HFFc6 (cell line): Measurements from ENCODE around the gene KLHL6. TPM values are rescaled to one million over a fixed set of nuclear protein-coding genes. Genes with fewer than 3 reads are reported as not detected.
A peak's percentile ranks its signal among the peaks of the same experiment; 100 is the strongest.

ENCODE experiments used
- DNase-seq: peaks from one replicate; pipeline ENCODE4 v3.0.0-alpha.2; 2018
- H3K27ac Mint-ChIP-seq: 2 replicates; pipeline ENCODE4 v1.8.0; 2020; ENCODE audit warnings: mild to moderate bottlenecking, mixed read lengths
- H3K27me3 Mint-ChIP-seq: 2 replicates; pipeline ENCODE4 v1.8.0; 2021; ENCODE audit warnings: mild to moderate bottlenecking, moderate library complexity, mixed read lengths; ENCODE audit not compliant: insufficient read depth
- H3K36me3 Mint-ChIP-seq: 2 replicates; pipeline ENCODE4 v1.8.0; 2021; ENCODE audit warnings: low read depth, mixed read lengths
- H3K4me1 Mint-ChIP-seq: 2 replicates; pipeline ENCODE4 v1.8.0; 2020; ENCODE audit warnings: low read depth, mixed read lengths
- H3K4me3 Mint-ChIP-seq: 2 replicates; pipeline ENCODE4 v1.8.0; 2020; ENCODE audit warnings: mild to moderate bottlenecking, moderate library complexity, mixed read lengths
- H3K9me3 Mint-ChIP-seq: 2 replicates; pipeline ENCODE4 v1.8.0; 2020; ENCODE audit warnings: mild to moderate bottlenecking, mixed read lengths
- total RNA-seq, 6 experiments: library from RNA; stranded (reverse); fragmentation: NEBNext Ultra II Directional; extraction: Animal tissue kit (Norgen Biotek cat#: 25700); gene quantifications; 2 replicates in 1 of 6; 3 replicates in 5 of 6; pipeline ENCODE4 v1.2.3, GENCODE V29; 2021
- TF ChIP-seq, protein P1 (sequence below): fragments of 200-600 bp; sonication (generic); IDR thresholded peaks from 2 replicates; pipeline ENCODE4 v1.5.0; 2021; ENCODE audit warnings: antibody characterized with exemption, mild to moderate bottlenecking

The KLHL6 gene
- total RNA-seq, 6 experiments from 2014 or later, result not detected

DNA sequence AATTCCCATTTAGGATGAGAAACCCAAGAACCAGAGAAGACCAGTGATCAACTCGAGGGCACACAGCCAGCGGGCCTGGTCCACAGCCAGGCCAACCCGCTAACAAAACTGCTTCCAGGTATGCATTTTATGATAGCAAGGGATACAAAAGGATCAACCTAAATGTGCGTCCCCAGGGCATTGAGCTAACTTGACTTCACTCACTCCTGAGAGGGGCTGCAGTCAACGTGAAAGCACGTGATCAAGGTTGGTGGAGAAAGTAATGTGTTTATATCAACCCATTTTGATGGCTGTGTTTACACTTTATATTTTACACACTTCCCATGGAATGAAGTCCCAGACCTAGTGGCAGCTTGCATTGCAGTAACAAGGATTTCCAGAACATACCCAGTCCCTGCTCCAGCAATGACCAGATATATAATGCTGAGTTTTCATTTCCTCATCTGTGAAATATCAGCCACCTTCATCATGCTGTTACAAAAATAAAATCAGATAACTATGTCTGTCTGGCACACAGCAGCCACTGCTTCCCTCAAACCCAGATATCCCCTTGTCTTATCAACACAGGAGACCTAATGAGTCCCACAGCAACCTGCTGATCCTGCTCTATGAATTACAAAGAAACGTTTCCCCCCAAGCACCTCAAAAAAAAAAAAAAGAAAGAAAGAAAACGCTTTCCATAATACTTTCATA lies 2.0 kb downstream of the KLHL6 start:
- peaks cover 16% of the 10 kb centered on the region for H3K4me1 Mint-ChIP-seq

DNA sequence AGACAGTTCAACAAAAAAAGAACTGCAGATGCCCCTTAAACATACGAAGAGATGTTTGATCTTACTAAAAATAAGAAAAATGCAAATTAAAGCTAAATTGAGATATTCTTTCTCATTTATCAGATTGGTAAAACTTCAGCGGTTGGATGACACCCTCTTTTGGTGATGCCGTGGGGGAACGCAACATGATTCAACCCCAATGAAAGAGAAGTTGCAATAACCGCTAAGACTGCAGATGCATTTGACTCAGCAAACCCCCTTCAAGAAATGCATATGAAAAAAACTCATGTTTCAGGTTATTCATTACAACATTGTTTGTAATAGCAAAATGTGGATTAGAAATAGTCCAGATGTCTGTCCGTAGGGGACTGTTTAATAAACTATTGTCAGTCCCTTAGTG lies 3.6 kb downstream of the KLHL6 start:
- Mint-ChIP-seq H3K27ac (no peak overlapping the region), H3K4me3 (no peak overlapping the region), H3K27me3 (peaks cover 12% of the 10 kb centered on the region), H3K4me1 (peaks cover 25% of the 10 kb centered on the region), H3K36me3 (no peaks in the 10 kb centered on the region), H3K9me3 (no peaks in the 10 kb centered on the region)
- no peak for DNase-seq
- TF ChIP-seq, protein P1, sequence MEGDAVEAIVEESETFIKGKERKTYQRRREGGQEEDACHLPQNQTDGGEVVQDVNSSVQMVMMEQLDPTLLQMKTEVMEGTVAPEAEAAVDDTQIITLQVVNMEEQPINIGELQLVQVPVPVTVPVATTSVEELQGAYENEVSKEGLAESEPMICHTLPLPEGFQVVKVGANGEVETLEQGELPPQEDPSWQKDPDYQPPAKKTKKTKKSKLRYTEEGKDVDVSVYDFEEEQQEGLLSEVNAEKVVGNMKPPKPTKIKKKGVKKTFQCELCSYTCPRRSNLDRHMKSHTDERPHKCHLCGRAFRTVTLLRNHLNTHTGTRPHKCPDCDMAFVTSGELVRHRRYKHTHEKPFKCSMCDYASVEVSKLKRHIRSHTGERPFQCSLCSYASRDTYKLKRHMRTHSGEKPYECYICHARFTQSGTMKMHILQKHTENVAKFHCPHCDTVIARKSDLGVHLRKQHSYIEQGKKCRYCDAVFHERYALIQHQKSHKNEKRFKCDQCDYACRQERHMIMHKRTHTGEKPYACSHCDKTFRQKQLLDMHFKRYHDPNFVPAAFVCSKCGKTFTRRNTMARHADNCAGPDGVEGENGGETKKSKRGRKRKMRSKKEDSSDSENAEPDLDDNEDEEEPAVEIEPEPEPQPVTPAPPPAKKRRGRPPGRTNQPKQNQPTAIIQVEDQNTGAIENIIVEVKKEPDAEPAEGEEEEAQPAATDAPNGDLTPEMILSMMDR, result no peak

More for the DNA sequence above, 2.0 kb downstream of the KLHL6 start:
- H3K27ac Mint-ChIP-seq, result peak overlapping the region; percentile 72; the same call in 1 of the 2 replicates
- DNase-seq, result no peak
- H3K27me3 Mint-ChIP-seq, result peaks cover 15% of the 10 kb centered on the region
- no peak overlapping the region for H3K4me3 Mint-ChIP-seq
- H3K36me3 Mint-ChIP-seq, result no peaks in the 10 kb centered on the region
- TF ChIP-seq, protein P1, result no peak
- no peaks in the 10 kb centered on the region for H3K9me3 Mint-ChIP-seq

DNA sequence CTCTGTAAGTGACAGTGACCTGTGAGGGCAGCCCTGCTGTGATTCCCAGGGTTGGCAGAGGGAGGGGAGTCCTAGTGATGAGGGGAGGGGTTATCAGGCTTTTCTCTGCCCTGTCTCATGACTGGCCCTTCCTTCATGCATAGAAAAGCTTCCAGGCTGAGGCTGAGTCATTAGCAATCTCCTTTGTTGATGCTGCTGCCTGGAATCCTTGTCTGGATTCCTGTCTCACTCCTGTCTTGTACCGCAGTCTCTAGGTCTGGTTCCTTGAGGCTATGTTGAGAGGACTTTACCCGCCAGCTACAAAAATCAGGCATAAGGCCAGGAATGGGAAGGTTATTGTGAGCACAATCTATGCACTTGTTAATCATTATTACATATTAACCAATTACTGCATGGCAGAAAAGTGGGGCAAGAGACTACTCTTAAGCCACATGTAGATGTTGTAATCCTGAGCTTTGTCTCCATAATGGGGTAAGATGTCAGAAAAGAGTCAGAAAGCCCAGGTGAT lies 7.2 kb downstream of the KLHL6 start:
- DNase-seq, result peak; percentile 71
- TF ChIP-seq, protein P1, result no peak
- H3K9me3 Mint-ChIP-seq, result no peaks in the 10 kb centered on the region
- H3K4me3 Mint-ChIP-seq, result no peak overlapping the region
- no peak overlapping the region for H3K27ac Mint-ChIP-seq
- no peaks in the 10 kb centered on the region for H3K36me3 Mint-ChIP-seq
- H3K27me3 Mint-ChIP-seq, result peaks cover 8% of the 10 kb centered on the region
- H3K4me1 Mint-ChIP-seq, result peaks cover 20% of the 10 kb centered on the region

DNA sequence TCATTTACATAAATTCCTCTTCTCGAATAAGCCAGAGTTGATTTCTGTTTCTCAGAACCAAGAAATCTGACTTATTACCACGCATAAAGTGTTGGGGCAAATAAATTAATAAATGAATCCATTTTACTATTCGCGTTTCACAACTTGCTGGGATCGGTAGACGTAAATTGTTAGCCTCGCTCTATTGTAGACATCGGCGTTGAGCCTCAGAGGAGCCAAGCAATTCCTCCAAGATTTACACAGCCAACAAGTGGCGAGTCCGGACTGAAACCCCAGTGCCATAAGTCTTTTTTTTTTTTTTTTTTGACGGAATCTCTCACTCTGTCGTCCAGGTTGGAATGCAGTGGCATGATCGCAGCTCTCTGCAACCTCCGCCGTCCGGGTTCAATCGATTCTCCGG lies 8.9 kb downstream of the KLHL6 start:
- no peak overlapping the region for H3K4me3 Mint-ChIP-seq
- no peak overlapping the region for H3K27ac Mint-ChIP-seq
- DNase-seq, result no peak
- TF ChIP-seq, protein P1, result no peak
- H3K9me3 Mint-ChIP-seq, result no peaks in the 10 kb centered on the region
- H3K36me3 Mint-ChIP-seq, result no peaks in the 10 kb centered on the region
- H3K4me1 Mint-ChIP-seq, result peaks cover 12% of the 10 kb centered on the region
- H3K27me3 Mint-ChIP-seq, result peaks cover 13% of the 10 kb centered on the region

DNA sequence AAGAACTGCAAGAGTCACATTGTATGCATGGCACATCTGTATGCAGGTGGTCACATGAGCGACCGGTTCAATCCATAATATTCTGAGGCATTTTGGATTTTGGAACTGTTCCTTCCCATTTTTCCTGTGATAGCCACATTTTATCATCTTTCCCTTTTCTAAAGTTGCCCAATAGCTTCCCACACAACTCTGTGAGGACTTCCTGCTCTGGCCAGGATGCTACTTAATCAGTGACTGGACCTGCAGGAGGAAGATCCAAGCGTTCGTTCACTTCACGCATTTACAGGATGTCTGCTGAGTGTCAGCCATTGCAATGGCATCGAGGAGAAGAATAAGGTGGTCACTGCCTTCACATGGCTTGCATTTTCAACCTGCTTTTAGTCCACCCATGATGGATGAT lies 9.8 kb downstream of the KLHL6 start:
- TF ChIP-seq, protein P1, result no peak
- H3K9me3 Mint-ChIP-seq, result no peaks in the 10 kb centered on the region
- H3K4me1 Mint-ChIP-seq, result peaks cover 12% of the 10 kb centered on the region
- DNase-seq, result no peak
- H3K36me3 Mint-ChIP-seq, result no peaks in the 10 kb centered on the region
- H3K4me3 Mint-ChIP-seq, result no peak overlapping the region
- peaks cover 12% of the 10 kb centered on the region for H3K27me3 Mint-ChIP-seq
- H3K27ac Mint-ChIP-seq, result no peak overlapping the region
